ENCODE measurements around the gene ERCC8.

Gene ERCC8

GRCh38 chr5:60978968-60979367 is 34.1 kb upstream of the ERCC8 start:
- TF ChIP-seq CTCF (conservative IDR thresholded peaks at IDR 0.05; ENCODE audit: low read length) (no peak), EZH2phosphoT487 (IDR thresholded peaks at IDR 0.05; ENCODE audit: borderline replicate concordance) (no peak)
- no peak overlapping the region for H3K4me3 ChIP-seq (ENCODE audit: low read length, poor library complexity, severe bottlenecking)
- no peaks in the 10 kb centered on the region for H3K79me2 ChIP-seq (ENCODE audit: insufficient read depth, low read length)
- no peaks in the 10 kb centered on the region for H3K9me3 ChIP-seq (ENCODE audit: insufficient read depth, low read depth, low read length)
- H3K9ac ChIP-seq (ENCODE audit: low read depth, low read length, poor library complexity, severe bottlenecking), result no peak overlapping the region
- H3F3A ChIP-seq (ENCODE audit: low read depth), result no peaks in the 10 kb centered on the region
- H3K36me3 ChIP-seq (ENCODE audit: insufficient read depth, low read length), result no peaks in the 10 kb centered on the region
- no peak overlapping the region for H2AFZ ChIP-seq (ENCODE audit: low read length)
- H3K27me3 ChIP-seq (ENCODE audit: insufficient read depth, low read length, poor library complexity, severe bottlenecking), result no peaks in the 10 kb centered on the region
- no peaks in the 10 kb centered on the region for H3K4me1 ChIP-seq (ENCODE audit: insufficient read depth, low read length, poor library complexity, severe bottlenecking)
- H3K4me2 ChIP-seq (ENCODE audit: low read depth, low read length, poor library complexity, severe bottlenecking), result no peak overlapping the region
- no peaks in the 10 kb centered on the region for H4K20me1 ChIP-seq (ENCODE audit: insufficient read depth, low read length, poor library complexity, severe bottlenecking)
- no peaks in the 10 kb centered on the region for H3K9me2 ChIP-seq (replicated peaks; ENCODE audit: low read depth, low read length)

- H4K20me1 ChIP-seq (ENCODE audit: insufficient read depth, low read length, poor library complexity, severe bottlenecking), result no peaks in the 10 kb centered on the region
- H3K79me2 ChIP-seq (ENCODE audit: insufficient read depth, low read length), result no peaks in the 10 kb centered on the region
- H3K9me3 ChIP-seq (ENCODE audit: insufficient read depth, low read depth, low read length), result no peaks in the 10 kb centered on the region
- no peak for TF ChIP-seq EZH2phosphoT487 (IDR thresholded peaks at IDR 0.05; ENCODE audit: borderline replicate concordance)
- H3K36me3 ChIP-seq (ENCODE audit: insufficient read depth, low read length), result no peaks in the 10 kb centered on the region
- no peak overlapping the region for H2AFZ ChIP-seq (ENCODE audit: low read length)
- H3K9me2 ChIP-seq (replicated peaks; ENCODE audit: low read depth, low read length), result no peaks in the 10 kb centered on the region
- no peak overlapping the region for H3K4me2 ChIP-seq (ENCODE audit: low read depth, low read length, poor library complexity, severe bottlenecking)
- H3K9ac ChIP-seq (ENCODE audit: low read depth, low read length, poor library complexity, severe bottlenecking), result no peak overlapping the region
- no peaks in the 10 kb centered on the region for H3K27me3 ChIP-seq (ENCODE audit: insufficient read depth, low read length, poor library complexity, severe bottlenecking)
- no peaks in the 10 kb centered on the region for H3F3A ChIP-seq (ENCODE audit: low read depth)
- no peaks in the 10 kb centered on the region for H3K4me1 ChIP-seq (ENCODE audit: insufficient read depth, low read length, poor library complexity, severe bottlenecking)
- H3K4me3 ChIP-seq (ENCODE audit: low read length, poor library complexity, severe bottlenecking), result no peak overlapping the region
Observed at GRCh38 chr5:60977956-60978737, 33.3 kb upstream of the ERCC8 start.

GRCh38 chr5:60972231-60972630 is 27.4 kb upstream of the ERCC8 start:
- Histone ChIP-seq H3K27me3 (ENCODE audit: insufficient read depth, low read length, poor library complexity, severe bottlenecking) (no peaks in the 10 kb centered on the region), H3K4me1 (ENCODE audit: insufficient read depth, low read length, poor library complexity, severe bottlenecking) (no peaks in the 10 kb centered on the region), H2AFZ (ENCODE audit: low read length) (no peak overlapping the region), H3K9me2 (replicated peaks; ENCODE audit: low read depth, low read length) (no peaks in the 10 kb centered on the region), H3K4me3 (ENCODE audit: low read length, poor library complexity, severe bottlenecking) (no peak overlapping the region), H3K79me2 (ENCODE audit: insufficient read depth, low read length) (no peaks in the 10 kb centered on the region), H4K20me1 (ENCODE audit: insufficient read depth, low read length, poor library complexity, severe bottlenecking) (no peaks in the 10 kb centered on the region), H3K4me2 (ENCODE audit: low read depth, low read length, poor library complexity, severe bottlenecking) (no peak overlapping the region), H3K9me3 (ENCODE audit: insufficient read depth, low read depth, low read length) (no peaks in the 10 kb centered on the region), H3F3A (ENCODE audit: low read depth) (no peaks in the 10 kb centered on the region), H3K9ac (ENCODE audit: low read depth, low read length, poor library complexity, severe bottlenecking) (no peak overlapping the region), H3K36me3 (ENCODE audit: insufficient read depth, low read length) (no peaks in the 10 kb centered on the region)
- TF ChIP-seq EZH2phosphoT487 (IDR thresholded peaks at IDR 0.05; ENCODE audit: borderline replicate concordance), result no peak
- no peak for TF ChIP-seq CTCF (conservative IDR thresholded peaks at IDR 0.05; ENCODE audit: low read length)

- H3K9ac ChIP-seq (ENCODE audit: low read depth, low read length, poor library complexity, severe bottlenecking), result no peak overlapping the region
- H3K27me3 ChIP-seq (ENCODE audit: insufficient read depth, low read length, poor library complexity, severe bottlenecking), result no peaks in the 10 kb centered on the region
- TF ChIP-seq EZH2phosphoT487 (IDR thresholded peaks at IDR 0.05; ENCODE audit: borderline replicate concordance), result no peak
- TF ChIP-seq CTCF (conservative IDR thresholded peaks at IDR 0.05; ENCODE audit: low read length), result no peak
- no peak overlapping the region for H2AFZ ChIP-seq (ENCODE audit: low read length)
- no peaks in the 10 kb centered on the region for H3K4me1 ChIP-seq (ENCODE audit: insufficient read depth, low read length, poor library complexity, severe bottlenecking)
- no peak overlapping the region for H3K4me2 ChIP-seq (ENCODE audit: low read depth, low read length, poor library complexity, severe bottlenecking)
- no peaks in the 10 kb centered on the region for H3K9me2 ChIP-seq (replicated peaks; ENCODE audit: low read depth, low read length)
- no peaks in the 10 kb centered on the region for H3K36me3 ChIP-seq (ENCODE audit: insufficient read depth, low read length)
- no peaks in the 10 kb centered on the region for H3K9me3 ChIP-seq (ENCODE audit: insufficient read depth, low read depth, low read length)
- H3F3A ChIP-seq (ENCODE audit: low read depth), result no peaks in the 10 kb centered on the region; the same call in 1 of the 2 replicates
- H3K4me3 ChIP-seq (ENCODE audit: low read length, poor library complexity, severe bottlenecking), result no peak overlapping the region
- H4K20me1 ChIP-seq (ENCODE audit: insufficient read depth, low read length, poor library complexity, severe bottlenecking), result no peaks in the 10 kb centered on the region
- H3K79me2 ChIP-seq (ENCODE audit: insufficient read depth, low read length), result no peaks in the 10 kb centered on the region
Observed at GRCh38 chr5:60961685-60962084, 16.8 kb upstream of the ERCC8 start.
